Tibial artery (tissue), 4 donors: ENCODE data around the gene CACNA1H.

Experiments used
- DNase-seq, 2 donors: peaks; one replicate each; pipeline ENCODE4 v3.0.0-alpha.2; 2019
- H3K27ac ChIP-seq, 2 donors: fragments of 200-600 bp; sonication (generic) in 1 of 2; 1 replicate in 1 of 2; 2 replicates in 1 of 2; pipeline ENCODE4 v1.5.1; 2018 to 2019; ENCODE audit warnings: mild to moderate bottlenecking in 1 of 2
- H3K27me3 ChIP-seq, 2 donors: fragments of 200-600 bp; sonication (generic) in 1 of 2; one replicate each; pipeline versions ENCODE4 v1.5.1 to v1.6.0; 2016 to 2019
- H3K36me3 ChIP-seq, 3 donors: fragments of 200-600 bp; sonication (generic) in 2 of 3; one replicate each; pipeline ENCODE4 v1.5.1; 2016 to 2019; ENCODE audit warnings: mild to moderate bottlenecking in 2 of 3
- H3K4me1 ChIP-seq, 4 donors: fragments of 200-600 bp; sonication (generic) in 2 of 4; 1 replicate in 3 of 4; 2 replicates in 1 of 4; pipeline ENCODE4 v1.5.1; 2016 to 2019
- H3K4me3 ChIP-seq, 2 donors: fragments of 200-600 bp; sonication (generic) in 1 of 2; 1 replicate in 1 of 2; 2 replicates in 1 of 2; pipeline ENCODE4 v1.5.1; 2018 to 2019; ENCODE audit warnings: mild to moderate bottlenecking in 2 of 2
- H3K9me3 ChIP-seq, 3 donors: fragments of 200-600 bp; sonication (generic) in 1 of 3; one replicate each; pipeline ENCODE4 v1.5.1; 2016 to 2019
- CTCF ChIP-seq, 2 experiments: fragments of 200-600 bp in 1 of 2; fragments of 450-650 bp in 1 of 2; IDR thresholded peaks; one replicate each; pipeline ENCODE4 v1.5.1; 2017 to 2019; ENCODE audit warnings: antibody characterized with exemption in 2 of 2, mild to moderate bottlenecking in 1 of 2, moderate library complexity in 1 of 2
- intact Hi-C: fragments of 100-400 bp; cut with DNase I; formaldehyde crosslinking; loops from one replicate; pipeline ENCODE4 v1.15.0; 2023; ENCODE audit warnings: low total_unique reads

CACNA1H gene

GRCh38 chr16:1165511-1165910 is 12.6 kb downstream of the CACNA1H start:
- intact Hi-C loops: no loop called here
- TF ChIP-seq CTCF (IDR thresholded peaks at IDR 0.05): no peak
- H3K9me3 ChIP-seq: no peaks in the 10 kb centered on the region
- H3K36me3 ChIP-seq: peaks cover 10 to 21% (median 16%) of the 10 kb centered on the region in 3 donors
- peaks cover 6 to 86% (median 45%) of the 10 kb centered on the region in 4 donors for H3K4me1 ChIP-seq
- no peak for DNase-seq
- H3K4me3 ChIP-seq: no peak overlapping the region
- H3K27ac ChIP-seq: no peak overlapping the region
- H3K27me3 ChIP-seq: peaks cover 0 to 10% of the 10 kb centered on the region in 2 donors

- Histone ChIP-seq H3K9me3 (no peaks in the 10 kb centered on the region), H3K36me3 (peaks cover 10 to 19% (median 10%) of the 10 kb centered on the region in 3 donors), H3K27me3 (no peaks in the 10 kb centered on the region), H3K27ac (peak overlapping the region in 1 of 2 donors; percentile 77), H3K4me1 (peaks cover 6 to 78% (median 37%) of the 10 kb centered on the region in 4 donors), H3K4me3 (no peak overlapping the region)
- no peak for TF ChIP-seq CTCF (IDR thresholded peaks at IDR 0.05)
- no peak for DNase-seq
- intact Hi-C loops: no loop called here
These were observed 14.6 kb downstream of the CACNA1H start for GRCh38 chr16:1167276-1168107.

GRCh38 chr16:1168837-1169236 is 15.9 kb downstream of the CACNA1H start:
- Histone ChIP-seq H3K27ac (peak overlapping the region; percentile 71 to 77), H3K9me3 (no peaks in the 10 kb centered on the region), H3K4me3 (peak overlapping the region; percentile 9 to 28), H3K36me3 (peaks cover 8 to 19% (median 10%) of the 10 kb centered on the region in 3 donors), H3K4me1 (peaks cover 6 to 66% (median 35%) of the 10 kb centered on the region in 4 donors), H3K27me3 (no peaks in the 10 kb centered on the region)
- TF ChIP-seq CTCF (IDR thresholded peaks at IDR 0.05): no peak
- no peak for DNase-seq
- intact Hi-C loops: no loop called here

GRCh38 chr16:1169285-1170075 is 16.6 kb downstream of the CACNA1H start:
- H3K27me3 ChIP-seq: no peaks in the 10 kb centered on the region
- TF ChIP-seq CTCF (IDR thresholded peaks at IDR 0.05): no peak
- H3K4me3 ChIP-seq: peak overlapping the region; percentile 9 to 28
- peaks cover 2 to 19% (median 10%) of the 10 kb centered on the region in 3 donors for H3K36me3 ChIP-seq
- intact Hi-C loops: no loop called here
- no peaks in the 10 kb centered on the region for H3K9me3 ChIP-seq
- peak overlapping the region; percentile 71 to 77 for H3K27ac ChIP-seq
- H3K4me1 ChIP-seq: peaks cover 6 to 66% (median 36%) of the 10 kb centered on the region in 4 donors
- DNase-seq: peak in 1 of 2 donors; percentile 82

GRCh38 chr16:1170076-1170418 is 17.1 kb downstream of the CACNA1H start:
- Histone ChIP-seq H3K4me1 (peaks cover 6 to 70% (median 39%) of the 10 kb centered on the region in 4 donors), H3K4me3 (peak overlapping the region; percentile 9 to 28), H3K27me3 (no peaks in the 10 kb centered on the region), H3K27ac (peak overlapping the region; percentile 71 to 77), H3K36me3 (peaks cover 0 to 19% (median 10%) of the 10 kb centered on the region in 3 donors), H3K9me3 (no peaks in the 10 kb centered on the region)
- intact Hi-C loops: no loop called here
- no peak for TF ChIP-seq CTCF (IDR thresholded peaks at IDR 0.05)
- no peak for DNase-seq
